Measurements from ENCODE around the gene ENGASE.

The ENGASE gene

GRCh38 chr17:79102214-79102613, 27.6 kb downstream of the ENGASE start:
- no peak for DNase-seq
- intact Hi-C loops (cut with DNase I), result no loop called here

GRCh38 chr17:79104898-79105600, 30.4 kb downstream of the ENGASE start:
- DNase-seq, result no peak
- intact Hi-C loops (cut with DNase I), result no loop called here

GRCh38 chr17:79105937-79106336, 31.3 kb downstream of the ENGASE start:
- no peak for DNase-seq
- intact Hi-C loops (cut with DNase I), result no loop called here

GRCh38 chr17:79106958-79107357, 32.3 kb downstream of the ENGASE start:
- intact Hi-C loops (cut with DNase I), result no loop called here
- no peak for DNase-seq

- no peak for DNase-seq
- intact Hi-C loops (cut with DNase I), result no loop called here
Observed at GRCh38 chr17:79107499-79108231, 33.0 kb downstream of the ENGASE start.

- intact Hi-C loops (cut with DNase I), result no loop called here
- no peak for DNase-seq
Observed at GRCh38 chr17:79108232-79108850, 33.7 kb downstream of the ENGASE start.

GRCh38 chr17:79108870-79109269, 34.2 kb downstream of the ENGASE start:
- intact Hi-C loops (cut with DNase I), result no loop called here
- DNase-seq, result no peak

- intact Hi-C loops (cut with DNase I), result no loop called here
- no peak for DNase-seq
Observed at GRCh38 chr17:79109584-79109983, 35.0 kb downstream of the ENGASE start.

- no peak for DNase-seq
- intact Hi-C loops (cut with DNase I), result no loop called here
Observed at GRCh38 chr17:79111097-79111496, 36.5 kb downstream of the ENGASE start.

- DNase-seq, result no peak
- intact Hi-C loops (cut with DNase I), result no loop called here
Observed at GRCh38 chr17:79112471-79112870, 37.8 kb downstream of the ENGASE start.

- intact Hi-C loops (cut with DNase I), result no loop called here
Observed at GRCh38 chr17:79113699-79114457, 39.3 kb downstream of the ENGASE start.

GRCh38 chr17:79114458-79115301, 40.1 kb downstream of the ENGASE start:
- peak in 15 of 42 donors; percentile 5 to 51 (median 32) for DNase-seq

More at GRCh38 chr17:79113699-79114457, 39.3 kb downstream of the ENGASE start:
- no peak for DNase-seq

GRCh38 chr17:79115487-79115886, 40.9 kb downstream of the ENGASE start:
- intact Hi-C loops (cut with DNase I), result no loop called here
- no peak for DNase-seq

More at GRCh38 chr17:79114458-79115301, 40.1 kb downstream of the ENGASE start:
- intact Hi-C loops (cut with DNase I), result no loop called here

GRCh38 chr17:79116575-79117368, 42.1 kb downstream of the ENGASE start:
- DNase-seq, result no peak
- intact Hi-C loops (cut with DNase I), result no loop called here

- peak in 3 of 42 donors; percentile 14 to 45 (median 26) for DNase-seq
- intact Hi-C loops (cut with DNase I), result no loop called here
Observed at GRCh38 chr17:79117905-79118487, 43.4 kb downstream of the ENGASE start.

- intact Hi-C loops (cut with DNase I), result no loop called here
- DNase-seq, result no peak
Observed at GRCh38 chr17:79118924-79119323, 44.3 kb downstream of the ENGASE start.

GRCh38 chr17:79120259-79120658, 45.6 kb downstream of the ENGASE start:
- intact Hi-C loops (cut with DNase I), result no loop called here
- no peak for DNase-seq

Data from head of caudate nucleus (tissue), 42 donors.